ENCODE results near the gene PHACTR1. TPM values are rescaled to one million over a fixed set of nuclear protein-coding genes. Genes with fewer than 3 reads are reported as not detected.

The PHACTR1 gene
- total and polyA plus RNA-seq, 8 donors, result 0.46 to 17.4 (median 6.4) TPM; not detected in 1

- Histone ChIP-seq H3K36me3 (no peaks in the 10 kb centered on the region), H3K27ac (no peak overlapping the region), H3K9me3 (no peaks in the 10 kb centered on the region), H3K27me3 (no peaks in the 10 kb centered on the region), H3K4me1 (no peaks in the 10 kb centered on the region), H3K4me3 (no peak overlapping the region)
- WGBS, 5 donors, result 76 to 87% (median 83%) methylated on average over 4 of the region's 4 CpGs
- TF ChIP-seq, protein P1, sequence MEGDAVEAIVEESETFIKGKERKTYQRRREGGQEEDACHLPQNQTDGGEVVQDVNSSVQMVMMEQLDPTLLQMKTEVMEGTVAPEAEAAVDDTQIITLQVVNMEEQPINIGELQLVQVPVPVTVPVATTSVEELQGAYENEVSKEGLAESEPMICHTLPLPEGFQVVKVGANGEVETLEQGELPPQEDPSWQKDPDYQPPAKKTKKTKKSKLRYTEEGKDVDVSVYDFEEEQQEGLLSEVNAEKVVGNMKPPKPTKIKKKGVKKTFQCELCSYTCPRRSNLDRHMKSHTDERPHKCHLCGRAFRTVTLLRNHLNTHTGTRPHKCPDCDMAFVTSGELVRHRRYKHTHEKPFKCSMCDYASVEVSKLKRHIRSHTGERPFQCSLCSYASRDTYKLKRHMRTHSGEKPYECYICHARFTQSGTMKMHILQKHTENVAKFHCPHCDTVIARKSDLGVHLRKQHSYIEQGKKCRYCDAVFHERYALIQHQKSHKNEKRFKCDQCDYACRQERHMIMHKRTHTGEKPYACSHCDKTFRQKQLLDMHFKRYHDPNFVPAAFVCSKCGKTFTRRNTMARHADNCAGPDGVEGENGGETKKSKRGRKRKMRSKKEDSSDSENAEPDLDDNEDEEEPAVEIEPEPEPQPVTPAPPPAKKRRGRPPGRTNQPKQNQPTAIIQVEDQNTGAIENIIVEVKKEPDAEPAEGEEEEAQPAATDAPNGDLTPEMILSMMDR (IDR thresholded peaks at IDR 0.05), result no peak
- TF ChIP-seq POLR2AphosphoS5 (IDR thresholded peaks at IDR 0.05), result no peak
- TF ChIP-seq POLR2A (IDR thresholded peaks at IDR 0.05), result no peak
- TF ChIP-seq EP300 (IDR thresholded peaks at IDR 0.05), result no peak
- intact Hi-C loops (cut with DNase I; ENCODE audit: low total_unique reads), result no loop called here
- DNase-seq, result no peak
Observed at GRCh38 chr6:12931639-12932038, 215.1 kb downstream of the PHACTR1 start.

DNA sequence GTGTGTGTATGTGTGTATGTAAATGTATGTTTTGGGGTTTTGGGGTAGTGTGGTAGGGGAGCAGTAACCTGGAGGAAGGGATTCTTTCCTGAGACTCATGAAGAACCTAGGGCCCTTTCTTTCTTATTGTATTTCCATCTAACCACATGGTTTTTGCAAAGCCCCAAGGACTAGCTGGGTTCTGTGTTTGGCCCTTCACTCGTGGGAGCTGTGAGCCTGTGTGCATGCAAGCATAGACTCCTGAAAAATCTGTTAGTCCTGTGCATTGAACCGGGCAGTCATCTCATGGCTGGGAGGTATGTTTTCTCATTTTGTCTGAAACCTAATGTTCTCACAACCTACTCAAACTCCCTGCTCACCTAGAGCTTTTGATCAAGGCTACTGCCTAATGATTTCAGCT lies 219.1 kb downstream of the PHACTR1 start:
- intact Hi-C loops (cut with DNase I; ENCODE audit: low total_unique reads), result no loop called here
- no peaks in the 10 kb centered on the region for H3K36me3 ChIP-seq
- H3K4me3 ChIP-seq, result no peak overlapping the region
- H3K27me3 ChIP-seq, result no peaks in the 10 kb centered on the region
- H3K4me1 ChIP-seq, result no peaks in the 10 kb centered on the region
- no peak for TF ChIP-seq EP300 (IDR thresholded peaks at IDR 0.05)
- no peak for TF ChIP-seq POLR2AphosphoS5 (IDR thresholded peaks at IDR 0.05)
- 53 to 76% (median 74%) methylated on average over 2 of the region's 2 CpGs for WGBS, 5 donors
- no peak for DNase-seq
- no peaks in the 10 kb centered on the region for H3K9me3 ChIP-seq
- no peak overlapping the region for H3K27ac ChIP-seq

DNA sequence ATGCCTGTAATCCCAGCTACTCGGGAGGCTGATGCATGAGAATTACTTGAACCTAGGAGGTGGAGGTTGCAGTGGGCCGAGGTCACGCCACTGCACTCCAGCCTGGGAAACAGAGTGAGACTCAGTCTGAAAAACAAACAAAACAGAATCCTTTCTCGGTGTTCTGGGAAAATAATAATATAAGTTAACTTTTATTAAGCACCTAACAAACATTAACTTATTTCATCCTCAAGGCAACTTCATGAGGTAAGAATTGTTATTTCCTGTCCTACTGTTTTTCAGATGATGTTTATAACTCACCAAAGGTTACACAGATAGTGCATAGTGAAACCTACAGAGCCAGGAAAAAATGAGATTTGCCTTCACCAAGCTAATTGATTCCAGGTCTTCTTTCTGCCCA lies 221.4 kb downstream of the PHACTR1 start:
- H3K9me3 ChIP-seq, result no peaks in the 10 kb centered on the region
- no peaks in the 10 kb centered on the region for H3K36me3 ChIP-seq
- no peaks in the 10 kb centered on the region for H3K4me1 ChIP-seq
- TF ChIP-seq POLR2A (IDR thresholded peaks at IDR 0.05) (no peak), EP300 (IDR thresholded peaks at IDR 0.05) (no peak), POLR2AphosphoS5 (IDR thresholded peaks at IDR 0.05) (no peak)
- TF ChIP-seq, protein P1 (IDR thresholded peaks at IDR 0.05), result no peak
- intact Hi-C loops (cut with DNase I; ENCODE audit: low total_unique reads), result no loop called here
- no peak for DNase-seq
- H3K27me3 ChIP-seq, result no peaks in the 10 kb centered on the region
- no peak overlapping the region for H3K4me3 ChIP-seq
- H3K27ac ChIP-seq, result no peak overlapping the region
- 89 to 94% (median 90%) methylated on average over 4 of the region's 4 CpGs for WGBS, 5 donors

DNA sequence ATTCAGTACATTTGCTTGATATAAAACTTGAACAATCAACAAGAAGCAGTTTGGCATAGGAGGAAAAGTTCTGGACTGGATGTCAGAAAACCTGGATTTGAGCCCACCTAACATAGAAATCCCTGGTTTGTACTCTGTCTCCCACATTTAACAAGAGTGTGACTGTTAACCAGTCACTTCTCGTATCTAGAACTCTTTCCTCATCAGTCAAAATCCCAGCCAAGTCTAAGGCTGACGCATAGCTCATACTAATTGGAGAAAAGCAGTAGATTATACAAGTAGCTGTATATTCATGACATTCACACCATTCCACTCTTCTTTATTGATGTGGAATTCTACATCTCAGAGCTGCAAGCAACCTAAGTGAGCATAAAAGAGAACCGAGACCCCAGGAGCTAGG lies 222.7 kb downstream of the PHACTR1 start:
- intact Hi-C loops (cut with DNase I; ENCODE audit: low total_unique reads), result no loop called here

GRCh38 chr6:12941422-12941821 lies 224.9 kb downstream of the PHACTR1 start:
- H3K27me3 ChIP-seq, result no peaks in the 10 kb centered on the region
- H3K27ac ChIP-seq, result no peak overlapping the region
- intact Hi-C loops (cut with DNase I; ENCODE audit: low total_unique reads), result no loop called here
- H3K4me3 ChIP-seq, result no peak overlapping the region
- WGBS, 5 donors, result 52 to 65% (median 63%) methylated on average over 8 of the region's 8 CpGs
- TF ChIP-seq, protein P1 (IDR thresholded peaks at IDR 0.05), result no peak
- TF ChIP-seq EP300 (IDR thresholded peaks at IDR 0.05) (no peak), POLR2AphosphoS5 (IDR thresholded peaks at IDR 0.05) (no peak), POLR2A (IDR thresholded peaks at IDR 0.05) (no peak)
- no peaks in the 10 kb centered on the region for H3K36me3 ChIP-seq
- no peaks in the 10 kb centered on the region for H3K4me1 ChIP-seq
- no peak for DNase-seq
- no peaks in the 10 kb centered on the region for H3K9me3 ChIP-seq

More for the DNA sequence above, 222.7 kb downstream of the PHACTR1 start:
- DNase-seq, result no peak
- H3K4me3 ChIP-seq, result no peak overlapping the region
- TF ChIP-seq POLR2A (IDR thresholded peaks at IDR 0.05), result no peak
- TF ChIP-seq POLR2AphosphoS5 (IDR thresholded peaks at IDR 0.05), result no peak
- TF ChIP-seq EP300 (IDR thresholded peaks at IDR 0.05), result no peak
- TF ChIP-seq, protein P1 (IDR thresholded peaks at IDR 0.05), result no peak
- no peaks in the 10 kb centered on the region for H3K9me3 ChIP-seq
- H3K4me1 ChIP-seq, result no peaks in the 10 kb centered on the region
- H3K27me3 ChIP-seq, result no peaks in the 10 kb centered on the region
- 74 to 88% (median 81%) methylated on average over 3 of the region's 3 CpGs for WGBS, 5 donors
- no peak overlapping the region for H3K27ac ChIP-seq
- H3K36me3 ChIP-seq, result no peaks in the 10 kb centered on the region

Data from stomach (tissue), 9 donors.